HEK293 (cell line): ENCODE measurements around the gene CDC42BPA.

ENCODE experiments used
- BCL6B ChIP-seq: fragments of 450-650 bp; formaldehyde crosslinking; IDR thresholded peaks from 2 replicates; pipeline ENCODE4 v1.5.1; 2017; ENCODE audit warnings: missing biosample characterization, missing genetic modification characterization
- EGR2 ChIP-seq: fragments of 450-650 bp; formaldehyde crosslinking; IDR thresholded peaks from 2 replicates; pipeline ENCODE4 v1.5.1; 2016; ENCODE audit warnings: low read depth, missing biosample characterization, missing genetic modification characterization
- GLI4 ChIP-seq: fragments of 450-650 bp; formaldehyde crosslinking; IDR thresholded peaks from 2 replicates; pipeline ENCODE4 v1.5.1; 2016; ENCODE audit warnings: missing biosample characterization, missing genetic modification characterization
- KLF16 ChIP-seq: fragments of 450-650 bp; formaldehyde crosslinking; IDR thresholded peaks from 2 replicates; pipeline ENCODE4 v1.5.1; 2017; ENCODE audit warnings: missing biosample characterization, missing genetic modification characterization
- OSR2 ChIP-seq: fragments of 450-650 bp; formaldehyde crosslinking; IDR thresholded peaks from 2 replicates; pipeline ENCODE4 v1.5.1; 2016; ENCODE audit warnings: missing biosample characterization, missing genetic modification characterization
- OVOL3 ChIP-seq: fragments of 450-650 bp; formaldehyde crosslinking; IDR thresholded peaks from 2 replicates; pipeline ENCODE4 v1.5.1; 2016; ENCODE audit warnings: missing biosample characterization, missing genetic modification characterization
- WT1 ChIP-seq: fragments of 450-650 bp; formaldehyde crosslinking; IDR thresholded peaks from 2 replicates; pipeline ENCODE4 v1.5.1; 2016; ENCODE audit warnings: missing biosample characterization, missing genetic modification characterization
- ZBTB44 ChIP-seq: fragments of 450-650 bp; IDR thresholded peaks from 2 replicates; pipeline ENCODE4 v1.5.1; 2018; ENCODE audit warnings: missing biosample characterization, mild to moderate bottlenecking, missing genetic modification characterization
- ZBTB48 ChIP-seq: fragments of 450-650 bp; formaldehyde crosslinking; IDR thresholded peaks from 2 replicates; pipeline ENCODE4 v1.5.1; 2016; ENCODE audit warnings: missing biosample characterization, missing genetic modification characterization
- ZBTB7A ChIP-seq: fragments of 450-650 bp; formaldehyde crosslinking; IDR thresholded peaks from 2 replicates; pipeline ENCODE4 v1.5.1; 2016; ENCODE audit warnings: low read depth, missing biosample characterization, missing genetic modification characterization
- ZIC2 ChIP-seq: fragments of 450-650 bp; formaldehyde crosslinking; IDR thresholded peaks from 2 replicates; pipeline ENCODE4 v1.5.1; 2016; ENCODE audit warnings: missing biosample characterization, missing genetic modification characterization
- ZNF132 ChIP-seq: fragments of 450-650 bp; formaldehyde crosslinking; IDR thresholded peaks from 2 replicates; pipeline ENCODE4 v1.5.1; 2017; ENCODE audit warnings: missing biosample characterization, missing genetic modification characterization, borderline replicate concordance
- ZNF133 ChIP-seq: fragments of 450-650 bp; formaldehyde crosslinking; IDR thresholded peaks from 2 replicates; pipeline ENCODE4 v1.5.1; 2016; ENCODE audit warnings: missing biosample characterization, missing genetic modification characterization
- ZNF157 ChIP-seq: fragments of 450-650 bp; formaldehyde crosslinking; IDR thresholded peaks from 2 replicates; pipeline ENCODE4 v1.5.1; 2016; ENCODE audit warnings: missing biosample characterization, missing genetic modification characterization
- ZNF16 ChIP-seq: fragments of 450-650 bp; formaldehyde crosslinking; IDR thresholded peaks from 2 replicates; pipeline ENCODE4 v1.5.1; 2016; ENCODE audit warnings: low read depth, missing biosample characterization, missing genetic modification characterization
- ZNF211 ChIP-seq: fragments of 450-650 bp; formaldehyde crosslinking; IDR thresholded peaks from 2 replicates; pipeline ENCODE4 v1.5.1; 2016; ENCODE audit warnings: low read depth, missing biosample characterization, missing genetic modification characterization
- ZNF23 ChIP-seq: fragments of 450-650 bp; formaldehyde crosslinking; IDR thresholded peaks from 2 replicates; pipeline ENCODE4 v1.5.1; 2016; ENCODE audit warnings: missing biosample characterization, missing genetic modification characterization, borderline replicate concordance
- ZNF24 ChIP-seq: fragments of 450-650 bp; formaldehyde crosslinking; IDR thresholded peaks from 2 replicates; pipeline ENCODE4 v1.5.1; 2016; ENCODE audit warnings: missing biosample characterization, missing genetic modification characterization
- ZNF398 ChIP-seq: fragments of 450-650 bp; formaldehyde crosslinking; IDR thresholded peaks from 2 replicates; pipeline ENCODE4 v1.5.1; 2017; ENCODE audit warnings: missing biosample characterization, missing genetic modification characterization
- ZNF510 ChIP-seq: fragments of 450-650 bp; formaldehyde crosslinking; IDR thresholded peaks from 2 replicates; pipeline ENCODE4 v1.5.1; 2018; ENCODE audit warnings: mild to moderate bottlenecking, missing genetic modification characterization, missing biosample characterization; ENCODE audit not compliant: insufficient replicate concordance
- ZNF514 ChIP-seq: fragments of 450-650 bp; formaldehyde crosslinking; IDR thresholded peaks from 2 replicates; pipeline ENCODE4 v1.5.1; 2016; ENCODE audit warnings: missing biosample characterization, missing genetic modification characterization
- ZNF560 ChIP-seq: fragments of 450-650 bp; formaldehyde crosslinking; IDR thresholded peaks from 2 replicates; pipeline ENCODE4 v1.5.1; 2017; ENCODE audit warnings: missing biosample characterization, missing genetic modification characterization, borderline replicate concordance
- ZNF580 ChIP-seq: fragments of 450-650 bp; formaldehyde crosslinking; IDR thresholded peaks from 2 replicates; pipeline ENCODE4 v1.5.1; 2016; ENCODE audit warnings: missing biosample characterization, missing genetic modification characterization
- ZNF621 ChIP-seq: fragments of 450-650 bp; formaldehyde crosslinking; IDR thresholded peaks from 2 replicates; pipeline ENCODE4 v1.5.1; 2017; ENCODE audit warnings: missing biosample characterization, missing genetic modification characterization
- ZNF629 ChIP-seq: fragments of 450-650 bp; formaldehyde crosslinking; IDR thresholded peaks from 2 replicates; pipeline ENCODE4 v1.5.1; 2017; ENCODE audit warnings: missing biosample characterization, missing genetic modification characterization
- ZNF654 ChIP-seq: fragments of 450-650 bp; formaldehyde crosslinking; IDR thresholded peaks from 2 replicates; pipeline ENCODE4 v1.5.1; 2016; ENCODE audit warnings: low read depth, missing biosample characterization, missing genetic modification characterization
- ZNF658 ChIP-seq: fragments of 450-650 bp; formaldehyde crosslinking; IDR thresholded peaks from 2 replicates; pipeline ENCODE4; 2016; ENCODE audit warnings: missing biosample characterization, missing genetic modification characterization
- ZNF664 ChIP-seq: fragments of 450-650 bp; formaldehyde crosslinking; IDR thresholded peaks from 2 replicates; pipeline ENCODE4 v1.5.1; 2016; ENCODE audit warnings: missing biosample characterization, missing genetic modification characterization
- ZNF692 ChIP-seq: fragments of 450-650 bp; formaldehyde crosslinking; IDR thresholded peaks from 2 replicates; pipeline ENCODE4 v1.5.1; 2016; ENCODE audit warnings: missing biosample characterization, missing genetic modification characterization
- ZNF747 ChIP-seq: fragments of 450-650 bp; formaldehyde crosslinking; IDR thresholded peaks from 2 replicates; pipeline ENCODE4 v1.5.1; 2016; ENCODE audit warnings: missing biosample characterization, missing genetic modification characterization
- ZNF776 ChIP-seq: fragments of 450-650 bp; formaldehyde crosslinking; IDR thresholded peaks from 2 replicates; pipeline ENCODE4 v1.5.0; 2017; ENCODE audit warnings: missing biosample characterization, missing genetic modification characterization, borderline replicate concordance
- ZNF791 ChIP-seq: fragments of 450-650 bp; formaldehyde crosslinking; IDR thresholded peaks from 2 replicates; pipeline ENCODE4 v1.5.1; 2016; ENCODE audit warnings: missing biosample characterization, missing genetic modification characterization
- ZNF792 ChIP-seq: fragments of 450-650 bp; formaldehyde crosslinking; IDR thresholded peaks from 2 replicates; pipeline ENCODE4 v1.5.1; 2016; ENCODE audit warnings: missing biosample characterization, missing genetic modification characterization
- ZSCAN16 ChIP-seq: fragments of 450-650 bp; formaldehyde crosslinking; IDR thresholded peaks from 2 replicates; pipeline ENCODE4 v1.5.1; 2016; ENCODE audit warnings: missing biosample characterization, missing genetic modification characterization
- ZSCAN30 ChIP-seq: fragments of 450-650 bp; IDR thresholded peaks from 2 replicates; pipeline ENCODE4 v1.5.1; 2018; ENCODE audit warnings: missing biosample characterization, mild to moderate bottlenecking, missing genetic modification characterization, moderate library complexity

CDC42BPA gene

GRCh38 chr1:227318016-227318852 is at the start of gene CDC42BPA (continued):
- TF ChIP-seq ZNF692 (tag by site-specific recombination) (peak; percentile 14), GLI4 (no peak), ZNF776 (tag by site-specific recombination) (no peak), ZNF580 (tag by site-specific recombination) (no peak), BCL6B (tag by site-specific recombination) (no peak), ZNF510 (tag by site-specific recombination) (no peak), ZNF133 (tag by site-specific recombination) (no peak), ZNF654 (tag by site-specific recombination) (no peak), ZNF211 (tag by site-specific recombination) (no peak), ZNF747 (tag by site-specific recombination) (no peak), ZNF658 (tag by site-specific recombination) (no peak), ZSCAN30 (tag by site-specific recombination) (peak; percentile 78), WT1 (tag by site-specific recombination) (peak; percentile 95), ZBTB48 (tag by site-specific recombination) (peak; percentile 80), ZNF664 (no peak), OVOL3 (tag by site-specific recombination) (no peak), ZBTB44 (tag by site-specific recombination) (peak; percentile 77), ZSCAN16 (tag by site-specific recombination) (no peak), ZIC2 (tag by site-specific recombination) (peak; percentile 17; the same call in 1 of the 2 replicates), ZNF791 (no peak), ZNF621 (tag by site-specific recombination) (no peak), ZNF514 (tag by site-specific recombination) (no peak), OSR2 (tag by site-specific recombination) (peak; percentile 34), EGR2 (tag by site-specific recombination) (peak; percentile 53), ZNF24 (tag by site-specific recombination) (no peak), ZNF132 (tag by site-specific recombination) (no peak), ZNF157 (tag by site-specific recombination) (no peak), ZNF792 (tag by site-specific recombination) (0 out of 2 replicates have a peak, but pooled peaks have one; percentile 16), KLF16 (tag by site-specific recombination) (peak; percentile 73; the same call in 1 of the 2 replicates), ZNF629 (tag by site-specific recombination) (peak; percentile 25; the same call in 1 of the 2 replicates), ZNF398 (tag by site-specific recombination) (peak; percentile 96), ZNF16 (tag by site-specific recombination) (no peak), ZNF23 (no peak), ZBTB7A (peak; percentile 93; the same call in 1 of the 2 replicates), ZNF560 (tag by site-specific recombination) (no peak)
